ENCODE results near the gene NRARP.
"Not testable (repeated sequence)": the region's sequence is repeated elsewhere in the genome, so short reads cannot be mapped to it uniquely, and the experiment has no call there.

NRARP gene, protein sequence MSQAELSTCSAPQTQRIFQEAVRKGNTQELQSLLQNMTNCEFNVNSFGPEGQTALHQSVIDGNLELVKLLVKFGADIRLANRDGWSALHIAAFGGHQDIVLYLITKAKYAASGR

DNA sequence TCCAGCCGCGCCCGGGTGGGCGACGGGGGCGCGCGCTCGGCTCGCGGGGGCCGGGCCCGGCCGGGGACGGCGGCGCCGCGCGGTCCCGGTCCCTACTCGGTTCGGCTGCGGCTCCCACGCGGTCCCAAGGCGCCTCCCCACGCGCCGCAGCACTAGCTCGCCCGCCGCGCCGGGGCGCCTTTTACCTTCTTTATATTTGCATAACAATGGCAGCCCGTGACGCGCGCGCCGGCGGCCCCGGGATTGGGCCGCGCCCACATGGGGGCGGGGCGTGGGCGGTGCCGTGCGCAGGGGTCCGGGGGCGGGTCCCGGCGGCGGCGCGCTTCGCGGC, at the start of gene NRARP:
NRARP (minus strand) TSS at position 154 of the 331 bp plus-strand sequence. CDS start 343 bp downstream, outside the sequence.
- DNase-seq, result peak; percentile 30 to 32

GRCh38 chr9:137350696-137351584, 48.9 kb upstream of the NRARP start:
- no peak for DNase-seq

DNA sequence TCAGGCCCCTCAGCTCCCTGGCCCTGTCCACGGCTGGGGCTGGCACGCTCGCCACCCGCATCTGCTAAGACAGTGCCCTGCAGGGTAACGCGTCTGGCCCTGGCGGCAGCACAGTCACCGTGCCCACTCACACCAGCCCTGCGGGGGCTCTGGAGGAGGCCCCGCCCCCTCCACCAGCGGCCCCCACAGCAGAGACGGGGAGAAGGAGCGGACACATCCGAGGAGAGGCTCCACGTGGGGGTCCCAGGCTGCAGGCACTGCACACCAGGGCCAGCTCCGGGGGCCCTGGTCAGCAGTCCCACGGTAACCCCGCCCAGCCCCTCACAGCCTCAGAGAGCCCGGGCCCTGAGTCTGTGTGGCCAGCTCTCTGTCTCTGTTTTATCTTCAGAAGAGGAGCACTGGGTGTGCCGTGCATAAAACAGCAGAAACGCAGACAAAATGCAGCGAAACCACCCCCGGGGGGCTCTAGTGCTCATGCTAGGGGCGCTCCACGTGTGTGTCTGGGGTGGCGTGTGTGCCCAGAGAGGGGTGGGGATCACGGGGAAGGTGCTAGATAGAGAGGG, 47.5 kb upstream of the NRARP start:
- no peak for DNase-seq

DNA sequence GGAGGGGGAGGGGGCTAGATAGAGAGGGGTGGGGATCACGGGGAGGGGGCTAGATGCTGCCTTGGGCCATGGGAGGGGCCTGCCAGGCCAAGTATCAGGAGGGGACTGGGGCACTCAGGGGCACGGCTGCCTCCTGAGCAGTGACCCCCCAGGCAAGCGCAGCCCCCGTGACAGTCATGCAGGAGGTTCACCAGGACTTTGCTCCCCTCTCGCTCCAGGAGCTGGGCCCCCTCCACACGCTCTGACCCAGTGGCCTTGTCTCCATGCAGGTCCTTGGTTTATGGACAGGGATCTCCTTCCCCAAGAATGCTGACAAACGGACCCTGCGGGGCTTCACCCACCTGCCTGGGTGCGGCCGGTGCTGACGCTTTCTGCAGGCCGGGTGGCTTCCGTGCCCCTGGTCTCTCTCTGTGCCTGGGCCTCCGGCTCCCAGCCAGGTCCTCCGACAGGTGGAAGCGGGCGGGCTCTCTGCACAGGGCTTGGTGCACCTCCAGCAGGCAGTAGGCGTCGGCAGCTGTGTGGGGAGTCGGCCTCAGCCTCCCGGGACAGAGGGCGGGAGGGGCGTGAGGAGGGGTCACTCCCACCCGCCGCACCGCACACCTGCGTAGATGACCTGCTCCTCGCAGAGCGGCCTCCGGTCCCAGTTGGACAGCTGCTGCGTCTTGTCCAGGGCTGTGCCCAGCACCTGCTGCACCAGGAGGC, 46.8 kb upstream of the NRARP start:
- no peak for DNase-seq

- no peak for DNase-seq
Measured at GRCh38 chr9:137347928-137348327, 45.9 kb upstream of the NRARP start.

GRCh38 chr9:137342482-137342881, 40.4 kb upstream of the NRARP start:
- DNase-seq, result no peak

- DNase-seq, result no peak
Measured at GRCh38 chr9:137341227-137341626, 39.2 kb upstream of the NRARP start.

DNA sequence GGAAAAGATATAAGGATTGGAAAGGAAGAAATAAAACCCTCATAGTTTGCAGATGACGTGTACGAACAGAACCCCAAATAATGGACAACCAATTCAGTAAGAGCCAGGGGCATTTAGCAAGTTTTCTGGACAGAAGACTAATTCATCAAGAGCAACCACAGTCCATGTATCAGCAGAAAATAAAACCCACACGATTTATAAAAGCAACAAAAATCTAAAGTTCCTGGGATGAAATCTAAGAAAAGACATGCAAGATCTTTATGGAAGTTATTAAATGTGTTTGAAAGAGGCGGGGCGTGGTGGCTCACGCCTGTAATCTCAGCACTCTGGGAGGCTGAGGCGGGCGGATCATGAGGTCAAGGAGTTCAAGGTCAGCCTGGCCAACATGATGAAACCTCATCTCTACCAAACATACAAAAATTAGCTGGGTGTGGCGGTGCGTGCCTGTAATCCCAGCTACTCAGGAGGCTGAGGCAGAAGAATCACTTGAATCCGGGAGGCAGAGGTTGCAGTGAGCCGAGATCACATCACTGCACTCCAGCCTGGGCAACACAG, 37.9 kb upstream of the NRARP start:
- DNase-seq, result not testable (repeated sequence)

DNA sequence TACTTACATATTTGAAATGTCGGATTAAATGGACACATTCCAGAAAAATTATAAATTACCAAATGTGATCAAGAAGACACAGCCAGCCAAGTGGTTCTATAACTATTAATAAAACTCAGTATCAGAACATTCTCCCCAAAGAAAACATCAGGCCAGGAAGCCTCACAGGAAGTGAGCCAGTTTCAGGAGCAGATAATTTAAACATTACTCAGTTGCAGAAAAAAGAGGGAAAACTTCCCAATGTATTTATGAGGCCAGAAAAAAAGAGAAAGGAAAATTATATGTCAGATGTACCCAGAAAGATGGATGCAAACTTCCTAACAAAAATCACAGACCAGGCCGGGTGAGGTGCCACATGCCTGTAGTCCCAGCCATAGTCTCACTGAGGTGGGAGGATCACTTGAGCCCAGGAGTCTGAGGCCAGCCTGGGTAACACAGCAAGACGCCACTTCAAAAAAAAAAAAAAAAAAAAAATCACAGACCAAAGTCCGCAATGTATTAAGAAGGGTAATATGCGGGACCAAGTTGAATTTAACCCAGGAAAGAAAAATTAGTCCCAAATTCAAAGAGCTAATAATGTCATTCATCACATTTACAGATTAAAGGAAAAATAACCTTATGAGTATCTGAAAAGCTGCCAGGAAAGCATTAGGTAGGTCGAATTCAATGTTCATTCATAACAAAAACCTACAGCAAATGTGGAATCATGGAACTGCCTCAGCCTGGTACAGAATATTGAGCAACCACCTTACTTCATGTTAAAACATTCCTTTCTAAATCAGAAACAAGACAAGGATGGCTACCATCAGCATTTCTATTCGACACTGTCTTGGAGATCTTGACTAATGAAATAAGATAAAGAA, 37.2 kb upstream of the NRARP start:
- DNase-seq, result no peak

- DNase-seq, result no peak
Measured at GRCh38 chr9:137336735-137337134, 34.7 kb upstream of the NRARP start.

DNA sequence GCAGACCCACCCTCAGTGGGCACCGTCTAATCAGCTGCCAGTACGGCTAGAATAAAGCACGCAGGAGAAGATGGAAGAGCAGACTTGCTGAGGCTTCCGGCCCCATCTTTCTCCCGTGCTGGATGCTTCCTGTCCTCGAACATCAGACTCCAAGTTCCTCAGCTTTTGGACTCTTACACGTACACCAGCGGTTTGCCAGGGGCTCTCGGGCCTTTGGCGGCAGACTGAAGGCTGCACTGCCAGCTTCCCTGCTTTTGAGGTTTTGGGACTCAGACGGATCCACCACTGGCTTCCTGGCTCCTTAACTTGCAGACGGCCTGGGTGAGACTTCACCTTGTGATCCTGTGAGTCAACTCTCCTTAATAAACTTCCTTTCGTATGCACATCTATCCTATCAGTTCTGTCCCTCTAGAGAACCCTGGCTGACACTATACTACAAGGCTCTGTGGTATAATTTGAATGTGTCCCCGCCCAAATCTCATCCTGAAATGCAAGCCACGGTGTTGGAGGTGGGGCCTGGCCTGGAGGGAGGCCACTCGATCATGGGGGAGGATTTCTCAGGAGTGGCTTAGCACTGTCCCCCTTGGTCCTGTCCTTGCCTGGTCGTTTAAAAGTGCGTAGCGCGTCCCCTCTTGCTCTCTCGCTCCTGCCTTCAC, 31.1 kb upstream of the NRARP start:
- no peak for DNase-seq

DNA sequence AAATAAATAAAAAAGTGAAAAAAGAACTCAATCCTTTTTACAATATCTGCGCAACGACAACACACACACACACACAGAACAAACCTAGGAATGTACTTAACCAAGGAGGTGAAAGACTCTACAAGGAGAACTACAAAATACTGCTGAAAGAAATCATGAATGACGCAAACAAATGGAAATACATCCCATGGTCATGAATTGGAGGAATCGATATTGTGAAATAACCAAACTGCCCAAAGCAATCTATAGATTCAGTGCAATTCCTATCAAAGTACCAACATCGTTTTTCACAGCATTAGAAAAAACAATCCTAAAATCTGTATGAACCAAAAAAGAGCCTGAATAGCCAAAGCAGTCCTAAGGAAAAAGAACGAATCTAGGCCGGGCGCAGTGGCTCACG, 29.9 kb upstream of the NRARP start:
- no peak for DNase-seq

DNA sequence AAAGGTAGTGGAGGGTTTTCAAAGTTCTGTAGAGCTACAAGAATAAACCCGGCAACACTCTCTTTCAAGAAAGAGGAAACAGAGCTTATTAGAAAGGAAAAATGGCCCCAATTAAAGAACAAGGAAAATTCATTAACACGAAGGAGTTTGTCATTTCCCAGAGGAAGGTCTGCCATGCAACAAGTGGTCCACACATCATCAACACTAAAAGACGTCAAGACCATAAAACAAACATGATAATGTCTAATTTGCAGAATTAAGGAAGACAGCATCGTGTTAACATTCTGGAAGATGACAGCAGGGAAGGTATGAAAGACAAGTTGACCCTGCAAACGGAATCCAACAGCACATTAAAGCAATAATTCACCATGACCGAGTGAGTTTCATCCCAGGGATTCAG, 28.6 kb upstream of the NRARP start:
- DNase-seq, result no peak

- not testable (repeated sequence) for DNase-seq
Measured at GRCh38 chr9:137329590-137329989, 27.5 kb upstream of the NRARP start.

- not testable (repeated sequence) for DNase-seq
Measured at GRCh38 chr9:137327641-137328550, 25.8 kb upstream of the NRARP start.

DNA sequence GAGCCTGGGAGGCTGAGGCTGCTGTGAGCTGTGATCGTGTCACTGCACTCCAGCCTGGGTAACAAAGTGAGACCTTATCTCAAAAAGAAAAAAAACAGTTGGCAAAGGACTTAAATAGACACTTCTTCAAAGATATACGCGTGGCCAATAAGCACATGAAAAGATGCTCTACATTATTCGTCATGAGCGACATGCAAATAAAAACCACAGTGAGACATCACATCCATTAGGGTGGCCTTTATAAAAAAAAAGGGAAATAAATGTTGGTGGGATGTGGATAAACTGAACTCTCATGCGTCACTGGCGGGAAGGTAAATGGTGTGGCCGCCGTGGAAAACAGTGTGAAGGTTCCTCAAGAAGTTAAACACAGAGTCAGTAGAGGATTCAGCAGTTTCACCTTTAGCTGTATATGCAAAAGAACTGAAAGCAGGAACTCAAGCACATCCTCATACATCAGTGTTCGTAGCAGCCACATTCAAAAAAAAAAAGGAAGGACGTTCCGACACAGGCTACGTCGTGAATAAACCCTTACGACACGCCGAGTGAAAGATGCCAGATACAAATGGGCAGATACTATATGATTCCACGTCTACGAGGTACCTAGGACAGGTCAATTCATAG, 24.5 kb upstream of the NRARP start:
- DNase-seq, result no peak

GRCh38 chr9:137325799-137326198, 23.7 kb upstream of the NRARP start:
- no peak for DNase-seq

DNA sequence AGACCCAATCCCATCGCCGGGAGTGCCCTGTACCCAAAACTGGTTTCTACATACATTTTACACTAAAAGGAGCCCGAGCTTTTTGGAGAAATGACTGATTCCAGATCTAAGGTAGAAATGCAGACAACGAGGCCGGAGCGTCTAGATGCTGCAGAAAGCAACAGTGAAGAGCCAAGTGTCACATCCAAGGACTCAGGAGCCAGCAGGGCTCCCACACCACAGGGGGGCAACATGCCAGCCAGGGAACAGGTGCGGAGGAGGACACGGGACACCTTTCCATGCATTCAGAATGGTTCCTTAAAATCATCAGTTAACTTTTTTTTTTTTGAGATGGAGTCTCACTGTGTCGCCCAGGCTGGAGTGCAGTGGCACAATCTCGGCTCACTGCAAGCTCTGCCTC, 23.1 kb upstream of the NRARP start:
- DNase-seq, result no peak

DNA sequence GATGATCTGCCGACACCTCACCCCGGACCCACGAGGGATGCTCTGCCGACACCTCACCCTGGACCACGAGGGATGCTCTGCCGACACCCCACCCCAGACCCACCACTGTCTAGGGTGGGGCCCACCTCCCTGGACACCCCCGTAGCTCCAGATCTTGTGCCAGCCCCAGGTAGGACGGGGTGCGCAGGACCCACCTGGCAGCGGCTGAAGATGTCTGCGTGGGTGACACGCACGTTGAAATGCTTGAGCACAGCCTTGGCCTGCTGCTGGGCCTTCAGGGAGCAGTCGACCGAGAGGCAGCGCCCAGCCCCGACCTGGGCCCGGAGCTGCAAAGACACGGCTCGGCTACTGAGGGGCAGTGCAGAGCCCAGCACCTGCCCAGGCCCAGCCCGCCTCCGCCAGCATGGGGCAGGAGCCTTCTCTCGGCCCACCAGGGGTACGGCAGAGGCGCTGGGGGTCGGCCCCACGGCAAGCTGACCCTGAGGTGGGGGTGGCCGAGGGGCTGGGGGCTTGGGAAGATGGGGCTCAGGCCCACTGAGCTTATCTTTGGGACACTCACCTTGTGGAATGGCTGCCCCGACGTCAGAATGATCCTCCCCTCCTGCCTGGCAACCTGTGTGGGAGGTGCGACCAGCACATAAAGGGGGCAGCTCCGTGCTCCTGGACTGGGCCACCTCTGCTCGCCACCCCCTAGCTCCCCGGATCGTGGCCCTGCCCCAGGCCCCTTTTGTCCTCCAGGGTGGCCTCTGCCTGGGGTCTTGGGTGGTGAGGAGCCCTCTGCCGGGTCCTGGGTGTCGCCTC, 21.7 kb upstream of the NRARP start:
- no peak for DNase-seq

Measured in AML-193 (cell line).